ENCODE data around the gene INVS. TPM values are rescaled to one million over a fixed set of nuclear protein-coding genes. Genes with fewer than 3 reads are reported as not detected.

The INVS gene
- total and polyA plus RNA-seq, 2 of the 13 experiments (the other 11 are each of a cell fraction or from before 2014, with no cell fraction given) = 11.3 to 16.3 TPM

DNA sequence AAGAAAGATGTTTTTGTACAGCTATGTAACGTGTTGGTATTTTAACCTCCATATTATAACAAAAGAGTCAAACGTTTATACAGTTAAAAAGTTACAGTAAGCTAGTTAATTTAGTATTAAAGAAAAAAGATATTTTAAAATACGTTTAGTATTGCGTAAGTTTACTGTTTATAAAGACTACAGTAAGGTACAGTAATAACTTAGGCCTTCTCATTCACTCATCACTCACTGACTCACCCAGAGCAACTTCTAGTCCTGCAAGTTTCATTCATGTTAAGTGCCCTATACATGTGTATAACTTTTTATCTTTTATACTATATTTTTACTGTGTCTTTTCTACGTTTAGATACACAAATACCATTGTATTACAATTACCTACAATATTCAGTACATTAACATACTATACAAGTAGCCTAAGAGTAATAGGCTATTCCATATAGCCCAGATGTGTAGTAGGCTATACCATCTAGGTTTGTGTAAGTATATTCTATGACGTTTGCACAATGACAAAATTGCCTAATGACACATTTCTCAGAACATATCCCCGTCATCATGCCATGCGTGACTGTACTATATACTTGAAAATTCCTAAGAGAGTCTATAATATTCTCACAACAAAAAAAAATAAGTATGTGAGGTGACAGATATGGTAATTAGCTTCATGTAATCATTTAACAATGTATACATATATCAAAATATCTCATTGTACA, 34.0 kb upstream of the INVS start:
- Histone ChIP-seq H3K79me2 (ENCODE audit: insufficient read depth, low read length) (peaks cover 6% of the 10 kb centered on the region), H3K36me3 (replicated peaks in 1 of 2; ENCODE audit: control insufficient read depth in 1 of 2, insufficient read depth in 2 of 2, low read length in 2 of 2) (no peaks in the 10 kb centered on the region), H3K27ac (ENCODE audit: extremely low read length, insufficient read depth, low read length) (no peak overlapping the region), H3K4me1 (ENCODE audit: insufficient read depth, low read length) (peaks cover 9% of the 10 kb centered on the region), H3K9ac (ENCODE audit: insufficient read depth, low read depth, low read length) (no peak overlapping the region), H3K4me2 (ENCODE audit: low read depth, low read length) (no peak overlapping the region), H3K9me3 (ENCODE audit: low read length) (no peaks in the 10 kb centered on the region), H4K20me1 (ENCODE audit: insufficient read depth, low read length) (no peaks in the 10 kb centered on the region; the same call in 1 of the 2 replicates), H3K4me3 (replicated peaks in 1 of 3; ENCODE audit: insufficient read depth in 1 of 3, low read depth in 2 of 3, low read length in 3 of 3) (no peak overlapping the region), H2AFZ (ENCODE audit: low read length) (no peak overlapping the region), H3K27me3 (ENCODE audit: control insufficient read depth in 1 of 2, insufficient read depth in 2 of 2, low read length in 2 of 2) (no peaks in the 10 kb centered on the region)
- in situ Hi-C loops (cut with HindIII; ENCODE audit: extremely low pct_ligation_motif_present, low pct_unique_long_range_greater_than_20kb) (no loop called here), intact Hi-C loops (cut with micrococcal nuclease; ENCODE audit: unreplicated experiment) (no loop called here)
- DNase-seq (ENCODE audit: low spot score) (no peak), FAIRE-seq (no peak), ATAC-seq (no peak)
- ChIA-PET CTCF (ENCODE audit: low intra/inter-chr PET ratio, low total read pairs) (no interaction called here), POLR2A (no interaction called here)
- no TSS peak for BruUV-seq (replicated peaks)
- TF ChIP-seq RAD51 (IDR thresholded peaks at IDR 0.05; ENCODE audit: borderline replicate concordance) (no peak), CEBPB (IDR thresholded peaks at IDR 0.05; ENCODE audit: borderline replicate concordance, low read depth, low read length) (peak; percentile 54)
- WGBS (ENCODE audit: low lambda C conversion rate) = 89% methylated on average over 8 of the region's 8 CpGs

DNA sequence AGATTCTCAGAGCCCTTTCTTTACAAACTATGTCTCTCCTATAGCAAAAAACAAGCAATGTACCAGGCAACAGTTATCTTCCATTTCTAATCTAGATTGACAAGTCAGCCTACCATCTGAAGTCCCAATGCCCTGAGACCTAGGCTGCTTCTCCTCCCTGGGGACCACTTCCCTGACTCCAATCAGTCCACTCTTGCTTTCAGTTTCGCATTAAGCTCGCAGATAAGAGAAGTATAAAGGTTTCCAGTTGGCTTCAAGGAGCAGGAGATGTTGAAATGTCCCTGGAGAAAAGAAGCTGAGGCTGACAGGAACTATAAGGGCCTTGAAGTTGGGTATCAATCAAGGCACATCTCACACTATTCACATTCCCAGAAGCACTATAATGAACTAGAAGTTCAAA, 32.5 kb upstream of the INVS start:
- intact Hi-C loops (cut with micrococcal nuclease; ENCODE audit: unreplicated experiment) (no loop called here), in situ Hi-C loops (cut with HindIII; ENCODE audit: extremely low pct_ligation_motif_present, low pct_unique_long_range_greater_than_20kb) (no loop called here)
- FAIRE-seq (no peak), ATAC-seq (no peak), DNase-seq (ENCODE audit: low spot score) (no peak)
- no peak overlapping the region for H3K4me3 ChIP-seq (replicated peaks in 1 of 3; ENCODE audit: insufficient read depth in 1 of 3, low read depth in 2 of 3, low read length in 3 of 3)
- H3K27ac ChIP-seq (ENCODE audit: extremely low read length, insufficient read depth, low read length) = no peak overlapping the region
- no peaks in the 10 kb centered on the region; the same call in 1 of the 2 replicates for H4K20me1 ChIP-seq (ENCODE audit: insufficient read depth, low read length)
- H3K9me3 ChIP-seq (ENCODE audit: low read length) = no peaks in the 10 kb centered on the region
- H2AFZ ChIP-seq (ENCODE audit: low read length) = no peak overlapping the region
- H3K27me3 ChIP-seq (ENCODE audit: control insufficient read depth in 1 of 2, insufficient read depth in 2 of 2, low read length in 2 of 2) = no peaks in the 10 kb centered on the region
- POLR2A ChIA-PET = no interaction called here
- H3K79me2 ChIP-seq (ENCODE audit: insufficient read depth, low read length) = peaks cover 12% of the 10 kb centered on the region
- peaks cover 9% of the 10 kb centered on the region for H3K4me1 ChIP-seq (ENCODE audit: insufficient read depth, low read length)
- 97% methylated on average over 2 of the region's 2 CpGs for WGBS (ENCODE audit: low lambda C conversion rate)
- BruUV-seq (replicated peaks) = no TSS peak
- no peak overlapping the region for H3K4me2 ChIP-seq (ENCODE audit: low read depth, low read length)
- CTCF ChIA-PET (ENCODE audit: low intra/inter-chr PET ratio, low total read pairs) = no interaction called here
- H3K9ac ChIP-seq (ENCODE audit: insufficient read depth, low read depth, low read length) = no peak overlapping the region
- no peaks in the 10 kb centered on the region for H3K36me3 ChIP-seq (replicated peaks in 1 of 2; ENCODE audit: control insufficient read depth in 1 of 2, insufficient read depth in 2 of 2, low read length in 2 of 2)
- no peak for TF ChIP-seq MXI1 (IDR thresholded peaks at IDR 0.05; ENCODE audit: borderline replicate concordance, low read depth, low read length)
- TF ChIP-seq FOXA1 (IDR thresholded peaks at IDR 0.05) = no peak
- no peak for TF ChIP-seq FOXA1 (CRISPR knock-in tag; IDR thresholded peaks at IDR 0.05)
- TF ChIP-seq ZNF546 (CRISPR knock-in tag; conservative IDR thresholded peaks at IDR 0.05) = no peak
- TF ChIP-seq, protein P1, sequence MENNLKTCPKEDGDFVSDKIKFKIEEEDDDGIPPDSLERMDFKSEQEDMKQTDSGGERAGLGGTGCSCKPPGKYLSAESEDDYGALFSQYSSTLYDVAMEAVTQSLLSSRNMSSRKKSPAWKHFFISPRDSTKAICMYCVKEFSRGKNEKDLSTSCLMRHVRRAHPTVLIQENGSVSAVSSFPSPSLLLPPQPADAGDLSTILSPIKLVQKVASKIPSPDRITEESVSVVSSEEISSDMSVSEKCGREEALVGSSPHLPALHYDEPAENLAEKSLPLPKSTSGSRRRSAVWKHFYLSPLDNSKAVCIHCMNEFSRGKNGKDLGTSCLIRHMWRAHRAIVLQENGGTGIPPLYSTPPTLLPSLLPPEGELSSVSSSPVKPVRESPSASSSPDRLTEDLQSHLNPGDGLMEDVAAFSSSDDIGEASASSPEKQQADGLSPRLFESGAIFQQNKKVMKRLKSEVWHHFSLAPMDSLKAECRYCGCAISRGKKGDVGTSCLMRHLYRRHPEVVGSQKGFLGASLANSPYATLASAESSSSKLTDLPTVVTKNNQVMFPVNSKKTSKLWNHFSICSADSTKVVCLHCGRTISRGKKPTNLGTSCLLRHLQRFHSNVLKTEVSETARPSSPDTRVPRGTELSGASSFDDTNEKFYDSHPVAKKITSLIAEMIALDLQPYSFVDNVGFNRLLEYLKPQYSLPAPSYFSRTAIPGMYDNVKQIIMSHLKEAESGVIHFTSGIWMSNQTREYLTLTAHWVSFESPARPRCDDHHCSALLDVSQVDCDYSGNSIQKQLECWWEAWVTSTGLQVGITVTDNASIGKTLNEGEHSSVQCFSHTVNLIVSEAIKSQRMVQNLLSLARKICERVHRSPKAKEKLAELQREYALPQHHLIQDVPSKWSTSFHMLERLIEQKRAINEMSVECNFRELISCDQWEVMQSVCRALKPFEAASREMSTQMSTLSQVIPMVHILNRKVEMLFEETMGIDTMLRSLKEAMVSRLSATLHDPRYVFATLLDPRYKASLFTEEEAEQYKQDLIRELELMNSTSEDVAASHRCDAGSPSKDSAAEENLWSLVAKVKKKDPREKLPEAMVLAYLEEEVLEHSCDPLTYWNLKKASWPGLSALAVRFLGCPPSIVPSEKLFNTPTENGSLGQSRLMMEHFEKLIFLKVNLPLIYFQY (CRISPR knock-in tag; IDR thresholded peaks at IDR 0.05; ENCODE audit: borderline replicate concordance) = no peak
- TF ChIP-seq, protein P2, sequence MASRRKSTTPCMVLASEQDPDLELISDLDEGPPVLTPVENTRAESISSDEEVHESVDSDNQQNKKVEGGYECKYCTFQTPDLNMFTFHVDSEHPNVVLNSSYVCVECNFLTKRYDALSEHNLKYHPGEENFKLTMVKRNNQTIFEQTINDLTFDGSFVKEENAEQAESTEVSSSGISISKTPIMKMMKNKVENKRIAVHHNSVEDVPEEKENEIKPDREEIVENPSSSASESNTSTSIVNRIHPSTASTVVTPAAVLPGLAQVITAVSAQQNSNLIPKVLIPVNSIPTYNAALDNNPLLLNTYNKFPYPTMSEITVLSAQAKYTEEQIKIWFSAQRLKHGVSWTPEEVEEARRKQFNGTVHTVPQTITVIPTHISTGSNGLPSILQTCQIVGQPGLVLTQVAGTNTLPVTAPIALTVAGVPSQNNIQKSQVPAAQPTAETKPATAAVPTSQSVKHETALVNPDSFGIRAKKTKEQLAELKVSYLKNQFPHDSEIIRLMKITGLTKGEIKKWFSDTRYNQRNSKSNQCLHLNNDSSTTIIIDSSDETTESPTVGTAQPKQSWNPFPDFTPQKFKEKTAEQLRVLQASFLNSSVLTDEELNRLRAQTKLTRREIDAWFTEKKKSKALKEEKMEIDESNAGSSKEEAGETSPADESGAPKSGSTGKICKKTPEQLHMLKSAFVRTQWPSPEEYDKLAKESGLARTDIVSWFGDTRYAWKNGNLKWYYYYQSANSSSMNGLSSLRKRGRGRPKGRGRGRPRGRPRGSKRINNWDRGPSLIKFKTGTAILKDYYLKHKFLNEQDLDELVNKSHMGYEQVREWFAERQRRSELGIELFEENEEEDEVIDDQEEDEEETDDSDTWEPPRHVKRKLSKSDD (CRISPR knock-in tag; IDR thresholded peaks at IDR 0.05; ENCODE audit: low read depth) = no peak
- TF ChIP-seq, protein P3, sequence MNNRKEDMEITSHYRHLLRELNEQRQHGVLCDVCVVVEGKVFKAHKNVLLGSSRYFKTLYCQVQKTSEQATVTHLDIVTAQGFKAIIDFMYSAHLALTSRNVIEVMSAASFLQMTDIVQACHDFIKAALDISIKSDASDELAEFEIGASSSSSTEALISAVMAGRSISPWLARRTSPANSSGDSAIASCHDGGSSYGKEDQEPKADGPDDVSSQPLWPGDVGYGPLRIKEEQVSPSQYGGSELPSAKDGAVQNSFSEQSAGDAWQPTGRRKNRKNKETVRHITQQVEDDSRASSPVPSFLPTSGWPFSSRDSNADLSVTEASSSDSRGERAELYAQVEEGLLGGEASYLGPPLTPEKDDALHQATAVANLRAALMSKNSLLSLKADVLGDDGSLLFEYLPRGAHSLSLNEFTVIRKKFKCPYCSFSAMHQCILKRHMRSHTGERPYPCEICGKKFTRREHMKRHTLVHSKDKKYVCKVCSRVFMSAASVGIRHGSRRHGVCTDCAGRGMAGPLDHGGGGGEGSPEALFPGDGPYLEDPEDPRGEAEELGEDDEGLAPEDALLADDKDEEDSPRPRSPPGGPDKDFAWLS (CRISPR knock-in tag; IDR thresholded peaks at IDR 0.05; ENCODE audit: borderline replicate concordance) = no peak
- no peak for TF ChIP-seq ZMYM4 (CRISPR knock-in tag; IDR thresholded peaks at IDR 0.05)

Data from HepG2 (cell line).